HG02884 (cell line): Measurements from ENCODE around the gene MLLT3.
A peak's percentile ranks its signal among the peaks of the same experiment; 100 is the strongest.

Experiments
- ATAC-seq: cut with Tn5 transposase; IDR thresholded peaks from one replicate; pipeline ENCODE4 v1.9.1; 2021; ENCODE audit warnings: mild to moderate bottlenecking, moderate library complexity; ENCODE audit not compliant: unreplicated experiment

The MLLT3 gene

GRCh38 chr9:20395651-20396050 is 226.6 kb downstream of the MLLT3 start:
- no peak for ATAC-seq

- ATAC-seq, result no peak
These were observed 227.3 kb downstream of the MLLT3 start for GRCh38 chr9:20394969-20395368.

GRCh38 chr9:20391208-20391607 is 231.1 kb downstream of the MLLT3 start:
- no peak for ATAC-seq

- no peak for ATAC-seq
These were observed 231.9 kb downstream of the MLLT3 start for GRCh38 chr9:20390400-20390799.

GRCh38 chr9:20387062-20387461 is 235.2 kb downstream of the MLLT3 start:
- ATAC-seq, result no peak

- ATAC-seq, result no peak
These were observed 237.7 kb downstream of the MLLT3 start for GRCh38 chr9:20384642-20385041.

- peak; percentile 54 for ATAC-seq
These were observed 239.7 kb downstream of the MLLT3 start for GRCh38 chr9:20382460-20383071.

GRCh38 chr9:20380546-20380945 is 241.8 kb downstream of the MLLT3 start:
- no peak for ATAC-seq

GRCh38 chr9:20379804-20380225 is 242.5 kb downstream of the MLLT3 start:
- ATAC-seq, result no peak

- no peak for ATAC-seq
These were observed 243.4 kb downstream of the MLLT3 start for GRCh38 chr9:20378851-20379250.

GRCh38 chr9:20377790-20378189 is 244.5 kb downstream of the MLLT3 start:
- no peak for ATAC-seq

- ATAC-seq, result no peak
These were observed 245.4 kb downstream of the MLLT3 start for GRCh38 chr9:20376731-20377375.

GRCh38 chr9:20376042-20376441 is 246.3 kb downstream of the MLLT3 start:
- ATAC-seq, result no peak

GRCh38 chr9:20373263-20373662 is 249.0 kb downstream of the MLLT3 start:
- no peak for ATAC-seq

- no peak for ATAC-seq
These were observed 252.9 kb downstream of the MLLT3 start for GRCh38 chr9:20369391-20369790.

- ATAC-seq, result no peak
These were observed 254.4 kb downstream of the MLLT3 start for GRCh38 chr9:20367855-20368254.

- no peak for ATAC-seq
These were observed 257.3 kb downstream of the MLLT3 start for GRCh38 chr9:20364959-20365358.

- no peak for ATAC-seq
These were observed 259.1 kb downstream of the MLLT3 start for GRCh38 chr9:20363233-20363632.

- peak; percentile 66 for ATAC-seq
These were observed 260.4 kb downstream of the MLLT3 start for GRCh38 chr9:20361656-20362570.

- ATAC-seq, result no peak
These were observed 261.1 kb downstream of the MLLT3 start for GRCh38 chr9:20361229-20361628.

- ATAC-seq, result no peak
These were observed 264.1 kb downstream of the MLLT3 start for GRCh38 chr9:20358207-20358606.

- no peak for ATAC-seq
These were observed 265.3 kb downstream of the MLLT3 start for GRCh38 chr9:20357037-20357432.
